Stimulated activated CD8-positive, alpha-beta memory T cell treated with anti-CD3 and anti-CD28 coated beads, Interleukin-12 subunit alpha, Interleukin-12 subunit beta, amount 100 ng/mL, for 24 hours (primary cell): ENCODE measurements around the gene SCYL2.

Experiments
- DNase-seq: peaks from one replicate; pipeline ENCODE4 v3.0.0-alpha.2; 2020; ENCODE audit errors: extremely low read depth

SCYL2 gene

DNA sequence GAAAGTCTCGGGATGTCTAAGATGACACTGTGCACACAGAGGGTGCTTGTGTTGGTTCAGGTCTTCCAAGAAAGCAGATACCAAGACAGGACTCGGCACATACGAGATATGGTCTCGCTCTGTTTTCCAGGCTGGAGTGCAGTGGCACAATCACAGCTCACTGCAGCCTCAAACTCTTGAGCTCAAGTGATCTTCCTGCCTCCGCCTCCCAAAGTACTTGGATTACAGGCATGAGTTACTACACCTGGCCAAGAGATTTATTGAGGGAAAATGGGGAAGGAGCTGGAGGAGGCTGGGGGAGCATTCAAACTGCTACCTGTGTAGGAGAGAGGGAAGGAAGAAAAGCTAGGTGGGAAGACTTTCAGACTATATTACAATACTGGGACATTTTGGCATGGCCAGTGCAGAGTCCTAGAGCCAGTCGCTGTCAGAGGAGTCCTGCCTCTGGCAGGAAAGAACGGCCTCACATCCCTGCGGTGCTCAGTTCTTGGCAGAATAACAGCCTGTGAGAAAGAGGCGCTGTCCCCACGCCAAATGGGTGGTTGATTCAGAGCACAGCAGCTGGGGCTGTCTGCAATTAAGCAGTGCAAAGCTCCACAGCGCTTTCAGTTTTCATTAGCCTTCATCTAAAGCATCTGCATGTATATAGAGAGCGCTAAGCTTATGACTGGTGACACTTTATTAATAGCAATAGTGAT is 108.2 kb downstream of the SCYL2 start:
- DNase-seq, result no peak

DNA sequence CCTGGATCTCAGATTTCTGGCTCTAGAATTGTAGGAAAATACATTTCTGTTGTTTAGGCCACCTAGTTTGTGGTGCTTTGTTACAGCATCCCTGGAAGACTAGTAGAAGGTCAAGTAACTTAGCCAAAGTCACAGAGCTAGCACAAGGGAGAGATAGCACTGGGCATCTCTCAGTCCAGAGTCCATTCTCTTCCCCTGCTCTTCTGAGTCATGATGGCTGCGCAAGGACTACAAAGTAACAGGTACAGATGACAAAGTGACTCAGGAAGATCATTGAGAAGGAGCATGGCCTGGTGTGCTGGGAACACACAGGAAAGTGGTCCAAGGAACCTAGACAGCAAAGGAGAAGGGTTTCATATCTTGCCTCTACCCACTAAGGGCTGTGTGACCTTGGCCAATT is 109.2 kb downstream of the SCYL2 start:
- DNase-seq, result no peak

DNA sequence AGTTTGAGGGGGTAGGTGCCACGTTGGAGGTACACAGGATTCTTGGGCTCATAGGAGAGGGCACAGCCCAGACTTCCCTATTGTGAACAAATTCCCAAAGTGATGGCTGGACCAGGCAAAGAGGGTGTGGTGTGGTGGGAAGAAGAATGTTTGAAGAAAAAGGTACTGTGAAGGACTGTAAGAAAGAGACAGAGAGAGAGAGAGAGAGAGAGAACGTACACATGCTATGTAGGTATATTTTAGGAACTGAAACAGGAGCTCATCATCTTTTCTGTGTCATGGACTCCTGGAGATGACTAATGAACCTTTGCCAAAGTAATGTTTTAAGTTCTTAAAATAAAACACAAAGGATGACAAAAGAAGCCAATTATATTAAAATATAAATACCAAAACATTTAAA is 114.4 kb downstream of the SCYL2 start:
- no peak for DNase-seq

DNA sequence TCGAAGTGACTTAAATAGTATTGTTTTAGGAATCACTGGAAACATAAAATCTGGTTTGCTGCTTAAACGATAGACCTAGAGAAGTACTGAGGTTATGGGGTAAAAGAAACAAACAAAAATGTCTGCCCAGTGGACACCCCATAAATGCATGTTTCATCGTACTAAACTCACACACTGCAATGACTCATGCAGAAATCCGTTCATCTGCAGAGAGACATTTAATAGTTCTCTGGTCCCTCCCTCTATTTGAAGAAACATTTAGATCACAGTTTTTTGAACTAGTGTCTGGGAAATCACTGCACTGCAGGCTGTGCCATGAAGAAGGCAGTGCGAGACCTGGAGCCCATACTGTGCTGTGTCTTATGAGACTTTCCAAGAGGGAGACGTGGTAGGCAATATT is 115.4 kb downstream of the SCYL2 start:
- DNase-seq, result no peak

DNA sequence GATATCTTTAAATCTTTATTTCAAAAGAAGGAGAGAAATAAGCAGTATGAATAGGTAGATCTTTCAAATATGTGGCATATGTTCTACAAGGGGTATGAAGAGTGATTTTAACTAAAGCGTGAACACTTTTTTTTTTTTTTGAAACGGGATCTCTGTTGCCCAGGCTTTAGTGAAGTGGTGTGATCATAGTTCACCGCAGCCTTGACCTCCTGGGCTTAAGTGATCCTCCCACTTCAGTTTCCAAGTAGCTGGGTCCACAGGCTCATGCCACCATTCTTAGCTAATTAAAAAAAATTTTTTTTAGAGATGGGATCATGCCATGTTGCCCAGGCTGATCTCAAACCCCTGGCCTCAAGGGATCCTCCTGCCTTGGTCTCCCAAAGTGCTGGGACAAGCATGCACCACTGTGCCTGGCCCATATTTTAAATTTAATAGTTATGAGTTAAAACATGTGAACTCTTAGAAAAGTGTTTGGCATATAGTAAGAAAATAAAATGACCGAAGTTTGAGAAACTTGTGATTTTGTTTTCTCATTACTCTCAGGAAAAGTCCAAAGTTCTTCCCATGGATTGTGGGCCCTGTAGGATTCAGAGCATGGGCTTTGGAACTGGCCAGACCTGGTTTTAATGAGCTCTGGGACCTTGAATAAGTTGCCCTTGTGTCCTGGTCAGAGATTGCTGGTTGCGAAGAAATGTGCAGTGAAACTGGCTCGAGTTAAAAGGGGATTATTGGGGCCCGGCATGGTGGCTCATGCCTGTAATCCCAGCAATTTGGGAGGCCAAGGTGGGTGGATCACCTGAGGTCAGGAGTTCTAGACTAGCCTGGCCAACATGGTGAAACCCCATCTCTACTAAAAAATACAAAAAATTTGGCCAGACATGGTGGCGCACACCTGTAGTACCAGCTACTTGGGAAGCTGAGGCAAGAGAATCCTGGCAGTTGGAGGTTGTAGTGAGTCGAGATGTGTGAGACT is 116.9 kb downstream of the SCYL2 start:
- no peak for DNase-seq

DNA sequence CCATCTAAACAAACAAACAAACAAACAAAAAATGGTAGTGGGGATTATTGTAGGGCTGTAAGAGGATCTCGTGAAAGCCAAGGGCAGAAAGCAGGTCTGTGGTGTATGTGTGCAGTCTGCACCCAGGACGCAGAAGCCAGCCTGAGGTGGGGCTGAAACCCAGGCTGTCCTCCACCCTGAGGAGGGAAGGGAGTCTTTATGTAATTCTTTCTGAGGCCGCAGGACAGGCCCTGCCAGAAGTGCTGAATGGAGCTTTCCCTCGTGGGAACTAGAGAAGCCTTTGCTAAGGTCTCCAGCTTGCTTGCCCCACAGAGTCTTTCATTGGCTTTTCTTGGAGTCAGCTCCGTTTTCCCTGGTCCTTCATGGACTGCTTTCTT is 117.6 kb downstream of the SCYL2 start:
- DNase-seq, result no peak

DNA sequence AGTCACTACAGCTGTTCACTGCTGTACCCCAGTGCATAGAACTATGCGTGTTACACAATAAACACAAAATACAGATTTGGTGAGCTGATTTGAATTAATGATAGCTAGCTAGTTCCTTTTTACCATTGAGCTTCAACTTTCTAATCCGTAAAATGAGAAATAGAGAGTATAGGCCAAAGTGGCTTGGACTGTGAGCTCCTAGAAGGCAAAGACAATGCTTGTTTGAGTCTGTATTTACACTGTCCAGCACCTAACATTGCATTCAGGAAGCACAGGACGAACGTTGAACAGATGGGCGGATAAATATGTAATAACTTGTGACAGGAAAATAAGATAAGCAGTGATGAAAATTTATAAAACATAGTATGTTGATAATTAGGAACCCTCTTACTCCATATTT is 121.4 kb downstream of the SCYL2 start:
- no peak for DNase-seq
